HT-29 (cell line): ENCODE results near the gene IL5. TPM values are rescaled to one million over a fixed set of nuclear protein-coding genes. Genes with fewer than 3 reads are reported as not detected.
"Not testable (repeated sequence)": the region's sequence is repeated elsewhere in the genome, so short reads cannot be mapped to it uniquely, and the experiment has no call there.

ENCODE experiments used
- DNase-seq: peaks from one replicate; pipeline ENCODE4 v3.0.0-alpha.2; 2015; ENCODE audit warnings: low spot score
- total RNA-seq: library from RNA; depleted of rRNA; stranded (reverse); fragments of >200 nt; shearing (Covaris generic); gene quantifications from 2 replicates; pipeline ENCODE4 v1.2.3, GENCODE V29; 2014

IL5 gene
- total RNA-seq, 1 experiment from 2014 or later: not detected

DNA sequence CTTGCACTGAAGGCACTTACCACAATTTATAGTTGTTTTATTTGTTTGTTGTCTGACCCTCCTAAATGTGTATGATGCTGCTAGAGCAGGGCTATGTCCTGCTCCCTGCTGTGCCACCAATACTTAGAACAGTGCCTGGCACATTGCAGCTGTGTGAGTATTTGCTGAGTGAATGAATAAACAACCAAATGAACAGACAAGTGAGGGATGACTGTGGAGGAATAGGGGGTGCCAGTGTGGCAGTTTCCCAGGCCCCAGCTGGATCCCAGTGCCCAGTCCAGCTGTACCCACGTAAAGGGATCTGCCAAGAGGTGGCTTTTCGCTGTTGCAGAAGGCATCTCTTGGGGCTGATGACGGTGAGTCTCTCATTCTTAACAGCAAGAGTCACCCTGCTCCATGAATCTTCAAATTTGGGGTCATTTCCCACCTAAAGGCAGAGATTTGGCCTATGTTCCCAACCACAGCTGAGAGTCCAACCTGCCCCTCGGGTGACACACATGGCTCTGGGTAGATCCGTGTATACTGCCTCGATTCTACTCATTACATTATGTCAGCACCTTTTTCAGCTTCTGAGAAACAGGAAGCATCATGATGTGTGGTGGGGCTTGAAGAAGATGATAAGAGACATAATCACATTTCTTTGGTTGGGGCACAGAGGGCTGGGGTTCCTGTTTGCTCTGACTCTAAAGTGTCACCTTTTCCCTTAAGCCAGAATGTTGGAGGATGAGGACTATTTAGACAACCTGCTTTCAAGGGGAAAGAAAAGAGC lies 14.3 kb downstream of the IL5 start:
- DNase-seq: no peak

DNA sequence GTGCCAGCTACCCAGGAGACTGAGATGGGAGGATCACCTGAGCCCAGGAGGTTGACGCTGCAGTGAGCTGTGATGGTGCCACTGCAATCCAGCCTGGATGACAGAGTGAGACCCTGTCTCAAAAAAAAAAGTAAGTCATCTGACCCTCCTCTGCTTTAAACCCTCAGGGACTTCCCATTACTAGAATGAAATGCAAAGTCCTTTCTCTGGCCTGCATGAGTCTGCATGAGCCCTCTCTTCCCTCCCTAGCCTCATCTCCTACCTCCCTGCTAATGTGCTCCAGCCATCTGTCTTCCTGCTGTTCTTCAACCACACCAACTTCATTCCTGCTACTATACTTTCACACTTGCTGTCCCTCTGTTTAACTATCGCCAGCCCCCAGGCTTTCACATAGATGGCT lies 15.3 kb downstream of the IL5 start:
- no peak for DNase-seq

DNA sequence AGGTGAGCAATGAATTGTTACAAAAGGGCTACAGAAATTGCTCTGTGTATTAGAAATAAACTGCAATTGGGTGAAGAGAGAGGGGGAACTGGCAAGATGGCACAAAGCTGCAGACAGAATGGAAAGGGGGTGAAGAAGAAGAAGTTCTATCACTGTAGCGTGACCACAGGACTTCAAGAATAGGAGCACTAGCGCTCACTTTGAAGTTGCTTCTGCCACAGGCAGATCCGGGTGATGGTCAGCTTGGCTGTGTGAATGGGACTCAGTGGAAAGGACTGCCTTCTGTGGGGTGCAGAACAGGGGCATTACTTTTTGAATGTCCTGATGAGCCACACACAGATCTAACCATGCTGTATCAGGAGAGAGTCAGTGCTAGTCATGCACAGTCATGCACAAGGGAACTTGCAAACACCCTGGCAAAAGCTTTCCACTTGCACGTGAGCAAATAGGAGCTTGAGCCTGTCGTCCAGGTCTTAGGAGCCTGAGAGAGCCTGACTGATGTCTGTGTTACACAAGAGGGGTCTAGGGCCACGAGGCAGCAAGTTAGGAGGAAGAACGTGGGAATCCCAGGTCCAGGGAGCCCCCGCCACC lies 16.3 kb downstream of the IL5 start:
- DNase-seq: no peak

DNA sequence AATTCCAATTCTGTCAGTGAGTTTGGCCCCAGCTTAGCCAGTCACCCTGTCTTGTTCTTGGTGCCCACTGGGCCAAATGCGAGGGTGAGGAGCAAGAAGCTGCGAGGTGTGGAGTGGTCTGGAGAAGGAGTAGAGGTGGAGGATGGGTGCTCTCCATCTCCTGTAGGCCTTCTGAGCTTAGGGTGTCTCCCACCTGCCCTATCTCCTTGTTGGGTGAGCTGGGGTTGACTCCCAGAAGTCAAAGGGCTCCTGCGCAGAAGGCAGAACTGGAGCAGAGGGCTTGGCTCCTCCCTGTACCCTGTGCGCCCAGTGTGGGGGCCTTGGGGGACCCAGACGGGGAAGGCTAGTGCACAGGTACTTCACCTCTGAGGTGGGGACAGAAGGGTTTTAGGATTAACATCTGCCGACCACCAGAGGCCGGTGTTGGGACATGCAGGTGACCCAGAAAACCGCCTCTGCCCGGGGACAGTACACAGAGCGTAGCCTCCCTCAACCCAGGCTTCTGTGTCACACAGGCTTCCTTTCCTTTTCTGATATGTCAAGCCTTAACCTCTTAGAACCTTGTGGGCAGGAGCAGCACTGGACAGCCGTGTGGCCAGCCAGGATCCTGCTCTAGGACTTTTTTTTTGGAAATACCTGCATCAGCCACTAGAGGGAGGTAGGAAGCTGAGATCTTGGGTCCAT lies 16.9 kb downstream of the IL5 start:
- peak; percentile 93 for DNase-seq

DNA sequence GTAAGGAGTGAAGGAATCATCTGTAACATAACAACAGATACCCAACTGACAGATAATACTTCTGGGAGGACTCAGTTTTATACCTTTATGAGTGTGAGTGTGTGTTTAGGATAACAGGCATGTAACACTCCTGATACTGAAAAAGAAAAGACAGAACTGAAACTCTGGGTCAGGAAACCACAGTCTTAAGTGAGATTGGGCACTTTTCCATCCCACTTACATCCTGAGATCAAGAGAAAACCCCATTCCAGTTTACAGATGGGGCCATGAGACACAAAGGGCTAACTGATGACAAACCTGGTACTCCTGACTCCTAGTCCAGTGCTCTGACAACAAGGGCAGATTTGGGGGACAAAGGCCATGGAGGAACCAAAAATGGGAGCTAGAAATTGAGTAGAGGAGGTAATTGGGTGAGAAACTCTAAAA lies 18.0 kb downstream of the IL5 start:
- DNase-seq: no peak

DNA sequence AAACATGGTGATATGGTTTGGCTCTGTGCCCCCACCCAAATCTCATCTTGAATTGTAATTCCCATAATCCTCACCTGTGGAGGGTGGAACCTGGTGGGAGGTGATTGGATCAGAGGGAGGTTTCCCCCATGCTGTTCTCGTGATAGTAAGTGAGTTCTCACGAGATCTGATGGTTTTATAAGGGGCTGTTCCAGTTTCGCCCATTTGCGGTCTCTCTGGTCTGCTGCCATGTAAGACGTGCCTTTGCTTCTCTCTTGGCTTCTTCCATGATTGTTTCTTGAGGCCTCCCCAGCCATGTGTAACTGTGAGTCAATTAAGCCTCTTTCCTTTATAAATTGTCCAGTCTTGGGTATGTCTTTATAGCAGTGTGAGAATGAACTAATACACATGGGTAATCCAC lies 18.4 kb downstream of the IL5 start:
- not testable (repeated sequence) for DNase-seq

DNA sequence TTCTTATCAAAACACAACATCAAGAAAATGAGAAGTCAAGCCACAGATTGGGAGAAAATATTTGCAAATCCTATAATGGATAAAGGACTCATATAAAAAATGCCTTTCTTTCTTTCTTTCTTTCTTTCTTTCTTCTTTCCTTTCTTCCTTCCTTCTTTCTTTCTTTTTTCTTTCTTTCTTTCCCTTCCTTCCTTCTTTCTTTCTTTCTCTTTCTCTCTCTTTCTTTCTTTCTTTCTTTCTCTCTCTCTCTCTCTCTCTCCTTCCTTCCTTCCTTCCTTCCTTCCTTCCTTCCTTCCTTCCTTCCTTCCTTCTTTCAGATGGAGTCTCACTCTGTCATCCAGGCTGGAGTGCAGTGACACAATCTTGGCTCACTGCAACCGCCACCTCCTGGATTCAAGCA lies 21.3 kb downstream of the IL5 start:
- DNase-seq: not testable (repeated sequence)

DNA sequence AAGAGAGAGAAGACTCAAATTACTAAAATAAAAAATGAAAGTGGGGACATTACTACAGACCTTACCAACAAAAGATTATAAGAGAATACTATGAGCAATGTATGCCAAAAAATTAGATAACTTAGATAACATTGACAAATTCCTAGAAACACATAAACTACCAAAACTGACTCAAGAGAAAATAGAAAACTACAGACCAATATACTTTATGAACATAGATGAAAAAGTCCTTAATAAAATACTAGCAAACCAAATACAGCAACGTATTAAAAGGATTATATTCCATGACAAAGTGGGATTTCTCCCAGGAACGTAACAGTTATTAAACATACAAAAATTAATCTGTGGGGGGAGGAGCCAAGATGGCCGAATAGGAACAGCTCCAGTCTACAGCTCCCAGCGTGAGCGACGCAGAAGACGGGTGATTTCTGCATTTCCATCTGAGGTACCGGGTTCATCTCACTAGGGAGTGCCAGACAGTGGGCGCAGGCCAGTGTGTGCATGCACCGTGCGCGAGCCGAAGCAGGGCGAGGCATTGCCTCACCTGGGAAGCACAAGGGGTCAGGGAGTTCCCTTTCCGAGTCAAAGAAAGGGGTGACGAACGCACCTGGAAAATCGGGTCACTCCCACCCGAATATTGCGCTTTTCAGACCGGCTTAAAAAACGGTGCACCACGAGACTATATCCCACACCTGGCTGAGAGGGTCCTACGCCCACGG lies 29.5 kb downstream of the IL5 start:
- DNase-seq: peak; percentile 52

DNA sequence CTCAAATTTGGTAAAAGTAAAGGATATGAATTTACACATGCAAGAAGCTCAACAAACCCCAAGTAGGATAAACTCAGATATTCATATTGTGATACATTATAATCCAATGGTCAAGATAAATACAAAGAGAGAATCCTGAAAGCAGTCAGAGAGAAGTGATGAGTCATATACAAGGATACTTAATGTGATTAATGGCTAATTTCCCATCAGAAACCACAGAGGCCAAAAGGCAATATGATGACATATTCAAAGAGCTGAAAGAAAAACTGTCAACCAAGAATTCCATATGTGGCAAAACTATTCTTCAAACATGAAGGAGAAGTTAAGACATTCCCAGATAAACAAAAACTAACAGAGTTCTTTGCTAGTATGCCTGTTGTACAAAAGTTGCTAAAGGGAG lies 33.2 kb downstream of the IL5 start:
- DNase-seq: peak; percentile 73

DNA sequence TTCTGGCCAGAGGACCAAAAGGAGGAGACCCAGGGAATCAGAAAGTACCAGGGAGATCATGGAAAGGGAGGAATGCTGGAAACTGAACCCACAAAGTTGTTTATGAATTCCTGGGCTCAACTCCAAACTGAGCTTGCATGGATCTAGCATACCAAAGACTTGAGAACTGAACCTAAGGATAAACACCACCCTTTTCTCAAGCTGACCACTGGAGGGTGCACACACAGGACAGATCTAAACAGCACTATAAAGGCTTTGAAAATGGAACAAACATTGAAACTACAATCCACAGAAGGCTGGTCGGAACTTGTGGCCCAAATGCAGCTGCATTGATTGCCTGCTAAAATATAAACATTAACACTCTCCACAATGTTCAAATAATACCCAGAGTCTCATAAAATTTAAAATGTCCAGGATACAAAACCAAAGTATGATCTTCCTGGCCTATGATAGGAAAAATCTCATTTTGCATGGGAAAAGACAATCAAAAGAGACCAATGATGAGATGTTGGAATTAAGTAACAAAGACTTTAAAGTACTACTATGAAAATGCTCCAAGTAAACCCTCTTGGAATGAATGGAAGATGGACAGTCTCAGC lies 37.1 kb downstream of the IL5 start:
- DNase-seq: peak; percentile 66

DNA sequence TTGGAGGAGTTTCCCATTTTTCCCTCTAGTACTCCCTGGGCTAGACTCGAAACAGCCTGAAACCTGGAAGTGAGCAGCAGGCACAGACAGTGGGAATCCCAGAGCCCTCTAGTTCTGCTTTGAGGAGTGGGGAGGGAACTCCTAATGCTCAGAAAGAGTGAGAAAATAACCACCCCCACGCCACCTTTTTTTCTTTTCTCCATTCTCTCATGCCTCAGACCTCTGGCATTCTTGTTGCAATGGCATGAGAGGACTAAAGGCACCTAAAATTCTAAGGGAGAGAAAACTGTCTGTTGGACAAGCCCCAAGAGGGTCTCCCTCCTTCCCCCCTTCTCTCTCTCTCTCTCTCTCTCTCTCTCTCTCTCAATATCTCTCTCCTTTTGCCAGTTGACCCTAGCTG lies 37.7 kb downstream of the IL5 start:
- no peak for DNase-seq

DNA sequence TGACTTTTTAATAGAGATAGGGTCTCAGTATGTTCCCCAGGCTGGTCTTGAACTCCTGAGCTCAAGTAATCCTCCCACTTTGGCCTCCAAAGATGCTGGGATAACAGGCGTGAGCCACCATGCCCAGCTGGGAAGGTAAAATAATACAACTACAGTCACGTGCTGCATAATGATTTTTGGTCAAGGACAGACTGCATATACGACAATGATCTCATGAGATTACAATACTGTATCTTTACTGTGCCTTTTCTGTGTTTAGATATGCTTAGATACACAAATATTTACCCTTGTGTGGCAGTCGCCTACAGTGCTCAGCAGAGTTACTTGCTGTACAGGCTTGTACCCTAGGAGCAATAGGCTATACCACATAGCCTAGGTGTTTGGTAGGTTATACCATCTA lies 38.6 kb downstream of the IL5 start:
- DNase-seq: no peak

DNA sequence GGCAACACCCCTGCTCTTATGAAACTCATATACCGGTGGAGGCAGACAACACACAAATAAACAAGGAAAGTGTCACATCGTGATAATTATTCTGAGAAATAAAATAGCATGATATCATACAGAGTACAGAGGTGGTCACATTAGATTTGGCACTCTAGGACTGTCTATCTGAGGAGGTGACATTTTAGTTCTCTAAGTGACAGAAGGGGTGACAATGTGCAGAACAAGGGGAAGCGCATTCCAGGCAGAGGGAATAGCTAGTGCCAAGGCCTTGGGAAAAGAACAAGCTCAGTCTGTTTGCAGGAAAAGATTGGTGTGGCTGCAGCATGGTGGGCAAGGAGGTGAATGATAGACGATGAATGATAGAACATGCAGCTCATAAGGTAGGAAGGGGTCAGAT lies 40.1 kb downstream of the IL5 start:
- DNase-seq: no peak

DNA sequence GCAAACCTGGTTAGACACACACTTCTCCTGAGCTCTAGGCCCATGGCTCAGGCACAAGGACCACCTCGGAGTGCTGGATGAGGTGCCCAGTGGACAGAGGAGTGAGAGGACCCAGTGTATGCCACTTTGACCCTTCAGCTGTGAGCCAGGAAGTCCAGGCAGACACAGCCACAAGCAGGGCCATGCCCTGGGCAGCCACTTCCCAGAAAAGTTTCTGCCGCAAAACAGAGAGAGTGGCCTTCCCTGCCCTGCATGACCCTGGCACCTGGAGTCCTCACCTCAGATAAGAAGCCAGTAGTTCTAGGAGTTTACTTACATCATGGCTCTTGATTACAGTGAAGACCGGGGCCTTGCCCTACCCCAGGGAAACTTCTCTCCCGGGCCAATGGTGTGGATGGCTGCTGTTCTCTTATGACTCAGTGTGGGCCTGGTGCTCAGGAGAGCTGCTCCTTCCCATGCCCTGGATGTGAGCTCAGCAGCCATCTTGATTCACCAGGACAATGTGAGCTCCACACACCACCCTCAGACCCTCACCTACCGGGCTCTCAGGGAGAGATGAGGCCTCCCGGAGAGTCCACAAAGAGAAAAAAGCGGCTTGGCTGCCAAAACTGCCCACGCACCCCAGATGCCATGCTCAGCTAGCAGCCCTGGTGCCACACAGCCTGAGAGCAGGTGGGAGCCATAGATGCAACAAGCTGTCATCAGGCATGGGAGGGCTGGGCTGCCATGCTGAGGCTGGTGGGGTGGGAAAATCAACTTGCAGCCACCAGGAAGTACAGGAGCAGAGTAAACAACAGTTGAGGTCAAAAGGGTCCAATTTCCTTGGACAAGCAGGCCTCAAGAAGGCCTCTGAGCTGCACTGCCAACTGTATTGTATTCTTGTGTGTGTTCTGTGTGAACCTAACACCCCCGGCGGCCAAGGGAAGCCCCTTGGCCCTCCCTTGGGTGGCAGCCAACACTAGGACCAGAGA lies 41.1 kb downstream of the IL5 start:
- DNase-seq: peak; percentile 49

DNA sequence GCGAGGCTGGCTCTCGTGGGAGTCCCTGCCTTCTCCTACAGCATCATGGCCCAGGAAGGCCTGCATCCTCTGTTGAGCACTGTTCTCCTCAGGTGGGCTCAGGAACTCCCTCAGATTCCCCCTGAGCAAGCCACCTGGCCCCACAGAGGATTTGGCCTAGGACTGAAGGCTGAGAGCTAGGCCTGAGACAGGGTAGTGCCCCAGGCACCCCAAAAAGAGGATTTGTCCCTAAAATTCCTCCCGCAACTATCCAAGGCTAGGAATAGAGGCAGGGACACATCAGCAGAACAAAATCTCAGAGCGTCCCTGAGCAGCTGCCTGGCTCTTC lies 41.7 kb downstream of the IL5 start:
- no peak for DNase-seq

DNA sequence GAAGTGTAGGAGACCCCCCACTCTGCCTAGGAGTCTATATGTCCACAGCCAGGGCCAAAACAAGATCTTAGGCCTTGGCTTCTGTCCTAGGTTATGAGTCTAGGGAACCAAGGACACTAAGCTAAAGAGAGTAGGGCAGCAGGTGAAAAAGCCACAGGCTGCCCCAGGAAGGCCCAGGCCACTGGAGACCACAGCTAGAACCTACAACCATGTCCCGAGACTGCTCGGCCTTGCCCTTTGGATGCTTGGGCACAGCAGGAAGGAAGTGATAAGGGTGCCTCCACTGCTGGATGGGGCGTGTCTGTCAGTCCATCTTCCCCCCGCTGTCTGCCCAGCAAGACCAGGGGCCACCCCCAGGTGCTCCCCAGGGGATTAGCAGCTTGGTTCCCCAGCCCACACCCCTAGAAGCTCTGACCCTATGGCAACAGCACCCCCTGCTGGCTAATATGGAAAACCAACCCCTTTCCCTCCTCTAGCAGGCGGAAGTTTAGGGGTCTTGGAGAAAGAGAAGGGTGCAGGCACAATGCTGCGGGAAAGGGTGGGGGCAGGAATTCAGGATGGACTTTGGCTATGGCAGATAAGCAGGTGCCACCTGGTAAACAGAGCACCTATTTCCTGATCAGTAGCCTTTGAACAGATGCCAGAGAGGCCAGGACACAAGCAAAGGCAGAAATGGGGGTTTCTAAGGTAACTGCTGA lies 42.2 kb downstream of the IL5 start:
- DNase-seq: peak; percentile 95

DNA sequence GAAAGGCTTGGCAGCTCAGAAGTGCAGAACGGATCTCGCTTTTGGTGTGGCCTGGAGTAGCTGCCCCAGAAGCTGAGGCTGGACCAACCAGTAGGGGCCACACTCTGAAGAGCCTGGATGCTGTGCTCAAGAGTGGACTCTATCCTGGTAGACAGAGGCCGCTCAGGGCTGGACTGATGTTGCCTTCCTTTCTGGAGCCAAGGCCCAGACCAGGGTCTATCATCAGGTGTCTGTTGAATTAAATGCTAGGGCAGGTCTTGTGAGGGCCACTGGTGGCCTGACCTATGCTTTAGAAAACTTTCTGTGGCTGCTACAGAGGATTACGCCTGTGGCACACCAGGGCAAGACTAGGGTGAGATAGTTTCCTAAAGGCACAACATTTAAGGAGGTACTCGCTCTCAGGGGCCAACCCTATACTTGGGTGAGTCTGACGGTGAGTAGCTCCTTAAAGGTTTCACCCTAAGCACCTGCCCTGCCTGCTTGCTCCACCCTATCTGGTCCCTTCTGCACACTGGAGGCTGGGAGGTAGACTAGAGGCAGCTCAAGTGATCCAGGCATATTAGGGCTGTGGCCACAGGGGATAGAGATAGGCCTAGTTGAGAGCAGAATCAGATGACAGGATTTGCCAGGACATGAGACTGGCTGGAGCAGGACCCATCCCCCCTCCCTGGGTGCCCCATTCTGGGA lies 42.9 kb downstream of the IL5 start:
- DNase-seq: peak; percentile 31

DNA sequence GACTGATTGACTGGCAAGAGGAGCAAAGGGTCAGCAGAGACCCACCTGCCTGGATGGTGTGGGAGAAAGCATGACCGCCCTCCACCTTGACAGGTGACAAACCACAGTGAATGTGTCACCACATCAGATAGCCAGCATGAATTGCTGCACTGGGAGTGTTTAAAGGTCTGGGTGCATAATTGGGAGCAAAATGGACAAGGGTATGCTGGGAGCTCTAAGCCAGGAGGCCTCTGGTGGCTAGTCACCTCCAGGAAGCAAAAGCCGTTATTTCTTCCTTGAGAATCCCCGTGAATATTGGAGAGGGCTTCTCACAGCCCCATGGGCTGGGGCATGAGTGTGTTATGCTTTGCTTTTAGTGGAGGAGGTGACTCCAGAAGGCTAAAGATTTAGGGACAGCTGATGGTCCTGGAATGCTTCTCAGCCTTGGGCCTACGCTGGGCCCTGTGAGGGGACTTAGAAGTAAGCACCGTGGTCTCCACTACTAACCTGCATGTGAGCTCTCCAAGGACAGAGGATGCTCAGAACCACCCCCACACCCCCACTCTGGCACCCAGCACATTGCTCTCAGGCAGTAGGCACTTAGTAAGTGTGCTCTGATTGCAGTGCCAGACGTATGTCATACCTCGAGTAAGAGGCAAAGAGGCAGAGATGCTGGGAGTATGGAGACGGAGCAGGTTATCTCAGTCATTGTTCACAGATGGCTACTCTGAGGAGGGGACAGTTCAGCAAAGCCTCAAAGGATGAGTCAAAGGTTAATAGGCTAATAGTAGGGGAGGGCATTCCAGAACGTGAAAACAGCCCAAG lies 43.7 kb downstream of the IL5 start:
- DNase-seq: no peak
